GM21717 (cell line): ENCODE measurements around the gene B4GALNT3.
"Not testable (repeated sequence)": the region's sequence is repeated elsewhere in the genome, so short reads cannot be mapped to it uniquely, and the experiment has no call there.

Experiments used
- ATAC-seq: cut with Tn5 transposase; IDR thresholded peaks from one replicate; pipeline ENCODE4 v1.9.1; 2021; ENCODE audit warnings: mild to moderate bottlenecking, moderate library complexity; ENCODE audit not compliant: unreplicated experiment

The B4GALNT3 gene

DNA sequence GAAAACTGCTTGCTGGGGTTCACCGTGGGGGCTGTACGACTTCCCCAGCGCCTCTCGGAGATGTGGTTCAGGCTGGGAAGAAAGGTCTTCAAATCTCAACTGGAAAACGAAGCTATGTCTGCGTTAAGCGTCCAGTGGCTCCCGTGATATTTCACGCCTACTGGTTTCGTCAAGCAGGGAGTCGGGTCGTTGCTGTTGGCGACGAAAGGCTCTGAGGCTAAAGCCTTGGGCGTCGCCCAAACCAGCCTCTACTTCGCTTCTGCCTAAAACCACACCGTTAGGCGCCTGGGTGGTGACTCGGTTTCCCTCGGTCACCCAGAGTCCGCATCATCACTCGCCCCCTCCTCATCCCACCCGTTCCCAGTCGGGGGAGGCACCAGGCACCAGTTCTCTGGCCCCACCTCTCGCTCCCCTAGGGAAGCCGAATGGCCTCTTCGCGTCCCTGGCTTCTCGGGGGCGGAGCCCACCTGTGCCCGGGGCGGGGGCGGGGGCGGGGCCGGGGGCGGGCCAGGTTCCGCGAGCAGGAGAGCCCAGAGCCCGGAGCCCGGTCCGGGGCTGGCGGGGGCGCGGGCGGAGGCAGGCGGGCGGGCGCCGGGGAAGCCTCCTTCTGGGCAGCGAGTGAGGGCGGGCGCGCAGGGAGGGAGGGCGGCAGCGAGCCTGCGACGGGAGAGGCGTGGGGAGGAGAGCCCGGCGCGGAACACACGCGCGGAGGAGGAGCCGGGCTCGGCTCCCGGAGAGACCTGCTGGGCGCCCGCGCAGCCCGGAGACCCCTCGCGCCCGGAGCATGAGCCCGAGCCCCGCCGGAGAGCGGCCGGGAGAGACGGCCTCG is at the start of gene B4GALNT3:
Gene B4GALNT3 (plus strand): TSS at position 510 of the 829 bp plus-strand sequence. CDS start 438 bp downstream, outside the sequence.
- no peak for ATAC-seq

DNA sequence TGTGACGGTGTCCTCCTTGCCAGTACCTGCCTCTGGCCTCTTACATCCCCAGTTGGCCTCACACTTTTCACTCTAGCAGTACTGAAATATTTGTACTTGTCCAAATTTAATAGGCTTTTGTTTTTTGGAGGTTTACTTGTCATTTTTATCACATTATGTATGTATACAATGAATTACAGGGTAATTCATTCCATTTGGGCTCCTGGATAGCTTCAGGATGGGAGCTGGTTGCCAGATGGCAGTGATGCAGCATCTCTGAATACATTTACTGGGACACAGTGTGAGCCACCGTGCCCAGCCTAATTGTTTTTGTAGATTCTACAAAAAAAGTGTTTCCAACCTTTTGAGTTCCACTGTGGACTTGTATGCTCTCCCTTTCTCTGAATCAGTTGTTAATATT is 44.9 kb upstream of the B4GALNT3 start:
- ATAC-seq, result no peak

DNA sequence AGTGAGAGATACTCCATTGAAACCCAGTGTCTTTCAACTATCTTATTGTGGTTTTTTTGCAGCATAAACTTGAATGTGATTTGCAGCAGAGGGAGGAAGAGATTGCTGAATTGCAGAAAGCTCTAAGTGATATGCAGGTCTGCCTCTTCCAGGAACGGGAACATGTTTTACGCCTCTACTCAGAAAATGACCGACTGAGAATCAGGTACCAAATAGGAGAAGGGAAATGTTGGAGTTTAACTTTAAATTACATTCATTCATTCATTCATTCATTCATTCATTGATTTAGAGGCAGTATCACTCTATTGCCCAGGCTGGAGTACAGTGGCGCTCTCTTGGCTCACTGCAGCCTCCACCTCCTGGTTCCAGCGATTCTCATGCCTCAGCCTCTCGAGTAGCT is 41.3 kb upstream of the B4GALNT3 start:
- no peak for ATAC-seq

DNA sequence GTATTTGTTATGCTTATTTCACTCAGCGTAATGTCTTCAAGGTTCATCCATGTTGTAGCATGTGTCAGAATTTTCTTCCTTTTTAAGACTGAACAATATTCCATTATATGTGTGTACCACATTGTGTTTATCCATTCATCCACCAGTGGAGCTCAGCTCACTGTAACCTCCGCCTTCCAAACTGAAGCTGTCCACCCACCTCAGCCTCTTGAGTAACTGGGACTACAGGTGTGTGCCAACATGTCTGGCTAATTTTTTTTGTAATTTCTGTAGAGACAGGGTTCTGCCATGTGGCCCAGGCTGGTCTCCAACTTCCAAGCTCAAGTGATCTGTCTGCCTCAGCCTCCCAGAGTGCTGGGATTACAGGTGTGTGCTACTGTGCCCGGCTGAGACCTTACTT is 37.2 kb upstream of the B4GALNT3 start:
- no peak for ATAC-seq

DNA sequence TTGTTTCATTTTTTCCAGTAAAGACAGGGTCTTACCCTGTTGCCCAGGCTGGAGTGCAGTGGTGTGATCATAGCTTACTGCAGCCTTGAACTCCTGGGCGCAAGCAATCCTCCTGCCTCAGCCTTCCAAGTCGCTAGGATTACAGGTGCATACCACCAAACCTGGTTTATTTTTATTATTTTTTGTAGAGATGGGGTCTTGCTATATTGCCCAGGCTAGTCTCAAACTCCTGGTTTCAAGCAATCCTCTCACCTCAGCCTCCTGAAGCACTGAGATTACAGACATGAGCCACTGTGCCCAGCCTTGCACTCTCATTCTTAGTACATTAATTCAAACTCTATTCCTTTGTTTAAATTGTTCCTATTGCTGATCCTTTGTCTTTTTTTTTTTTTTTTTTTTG is 24.0 kb upstream of the B4GALNT3 start:
- not testable (repeated sequence) for ATAC-seq

DNA sequence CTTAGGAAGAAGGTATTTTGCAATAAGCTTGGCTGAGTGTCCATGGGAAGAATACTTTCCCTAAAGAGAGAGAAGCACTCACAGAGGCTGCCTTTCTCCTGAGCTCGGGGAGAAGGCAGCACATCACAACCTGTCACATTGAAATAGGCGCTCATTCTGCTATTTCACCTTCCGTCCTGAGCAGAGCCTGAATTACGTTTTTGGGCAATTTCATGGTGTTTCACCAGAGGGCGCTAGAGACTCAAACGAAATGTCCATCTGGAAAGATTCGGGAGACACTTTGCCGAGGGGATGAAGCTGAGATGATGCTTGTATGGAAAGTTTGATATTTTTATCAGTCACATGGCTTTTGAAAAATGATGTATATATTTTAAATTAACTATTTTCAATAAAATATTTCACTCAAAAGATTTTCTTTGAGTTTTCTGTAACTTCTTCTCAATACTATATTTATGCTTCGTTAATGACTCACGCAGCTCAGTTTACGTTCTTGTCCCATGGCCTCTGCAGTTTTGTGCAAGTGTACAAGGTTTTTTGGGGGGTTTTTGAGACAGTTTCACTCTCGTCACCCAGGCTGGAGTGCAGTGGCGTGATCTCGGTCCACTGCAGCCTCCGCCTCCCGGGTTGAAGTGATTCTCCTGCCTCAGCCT is 17.4 kb upstream of the B4GALNT3 start:
- ATAC-seq, result no peak

DNA sequence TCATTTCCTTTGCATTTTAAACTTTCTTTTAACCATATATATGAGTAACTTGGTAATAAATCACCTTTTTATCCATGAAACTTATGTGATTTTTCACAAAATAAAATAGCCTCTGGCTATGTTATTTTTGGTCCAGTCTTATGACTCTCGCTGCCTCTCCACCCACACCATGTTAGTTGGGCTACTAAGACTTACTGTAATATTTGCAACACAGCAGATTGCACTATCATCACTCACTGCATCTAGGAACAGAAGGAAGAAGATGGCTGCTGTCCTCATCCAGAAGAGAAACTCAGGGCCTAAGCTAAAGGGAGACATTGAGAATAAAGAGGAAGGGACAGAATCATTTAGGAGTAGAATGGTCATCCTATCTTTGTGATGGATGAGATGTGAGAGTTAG is 12.6 kb upstream of the B4GALNT3 start:
- ATAC-seq, result no peak

DNA sequence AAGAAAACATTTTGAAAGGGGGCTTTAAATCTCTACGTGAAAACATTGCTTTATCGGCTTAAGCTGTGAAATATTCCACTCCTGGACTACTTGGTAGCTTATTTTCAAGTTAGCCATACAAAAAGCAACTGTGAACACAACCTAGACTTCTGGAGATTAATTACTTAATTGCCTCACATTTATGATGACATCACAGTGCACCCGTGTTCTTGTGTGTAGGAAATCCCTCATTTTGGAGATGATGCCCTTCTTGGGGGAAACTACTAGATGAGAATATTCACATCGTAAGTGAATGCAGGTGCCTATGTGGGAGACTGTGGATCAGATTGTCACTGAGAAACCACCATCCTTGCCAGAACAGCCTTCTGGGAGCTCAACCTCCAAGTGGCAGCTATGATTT is 10.5 kb upstream of the B4GALNT3 start:
- ATAC-seq, result no peak

DNA sequence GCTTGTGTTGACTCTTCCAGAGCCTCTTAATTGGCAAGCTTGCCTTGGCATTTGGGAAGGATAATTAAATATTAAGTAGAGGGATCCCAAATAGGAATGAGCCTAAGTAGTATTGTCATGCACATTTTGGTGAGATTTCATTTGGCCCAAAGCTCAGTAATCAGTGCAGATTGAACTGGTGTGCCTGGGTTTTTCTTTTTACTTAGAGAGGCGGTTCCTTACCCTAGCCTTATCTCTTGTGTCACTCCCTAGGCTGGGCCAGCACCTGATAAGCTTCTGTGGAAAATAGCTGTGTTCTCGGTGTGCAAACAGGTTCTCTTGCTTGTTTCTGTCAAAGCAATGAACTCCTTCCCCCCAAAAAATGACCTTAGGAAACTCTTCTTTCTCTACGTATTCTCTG is 9.3 kb upstream of the B4GALNT3 start:
- no peak for ATAC-seq

DNA sequence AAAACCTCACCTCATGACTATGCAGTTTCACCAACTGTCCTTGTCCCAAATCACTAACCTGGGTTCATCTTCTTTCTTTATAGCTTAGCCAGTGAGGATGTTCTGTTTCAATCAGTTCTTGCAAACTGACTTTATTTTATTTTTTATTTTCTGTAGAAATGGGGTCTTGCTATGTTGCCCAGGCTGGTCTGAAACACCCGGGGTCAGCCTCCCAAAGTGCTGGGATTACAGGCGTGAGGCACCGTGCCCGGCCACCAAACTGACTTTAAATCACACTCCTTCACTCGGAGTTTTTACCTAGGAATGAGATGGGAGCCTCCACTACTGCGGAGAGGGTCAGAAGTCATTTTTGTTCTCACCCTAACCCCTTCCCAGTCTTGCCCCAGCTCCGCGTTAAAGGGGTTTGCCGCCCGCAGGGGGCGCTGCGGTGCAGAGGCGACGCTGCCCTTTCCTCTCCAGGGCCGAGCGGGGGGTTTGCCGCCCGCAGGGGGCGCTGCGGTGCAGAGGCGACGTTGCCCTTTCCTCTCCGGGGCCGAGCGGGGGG is 7.0 kb upstream of the B4GALNT3 start:
- ATAC-seq, result no peak

DNA sequence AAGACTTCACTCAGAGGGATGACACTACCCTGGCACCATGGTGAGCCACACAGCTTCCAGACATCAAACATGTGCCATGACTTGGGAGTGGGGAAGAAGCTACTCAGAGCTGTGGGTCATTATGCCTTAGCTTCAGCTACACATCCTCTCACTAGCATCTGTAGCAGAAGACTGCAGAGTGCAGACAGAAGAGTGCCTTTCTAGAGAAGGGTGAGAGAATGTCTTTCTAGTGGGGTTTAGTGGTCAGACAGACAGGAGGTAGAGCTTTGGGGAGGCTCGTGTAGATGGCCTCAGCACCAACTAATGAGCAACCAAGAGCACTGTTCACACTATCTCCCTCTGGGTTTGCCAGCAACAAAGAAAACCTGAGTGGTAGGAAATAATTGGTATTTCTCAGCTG is 4.9 kb upstream of the B4GALNT3 start:
- ATAC-seq, result no peak

DNA sequence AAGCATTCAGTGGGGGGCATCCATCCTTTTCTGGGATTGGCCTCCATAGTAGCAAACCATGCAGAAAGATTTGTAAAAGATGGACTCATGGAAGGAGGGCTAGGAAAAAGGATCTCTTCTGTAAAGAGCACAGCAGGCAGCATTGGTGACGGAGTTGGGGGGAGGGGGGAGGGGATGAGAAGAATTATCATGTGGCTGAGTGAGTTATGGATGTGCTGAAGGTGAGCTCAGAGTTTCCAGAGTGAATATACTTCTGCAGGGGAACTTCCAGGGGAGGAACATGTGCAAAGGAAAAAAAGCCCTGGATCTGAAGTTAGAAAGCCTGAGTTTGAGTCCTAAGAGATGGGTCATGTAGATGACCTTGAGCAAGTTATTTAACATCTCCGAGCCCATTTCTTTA is 3.9 kb upstream of the B4GALNT3 start:
- ATAC-seq, result no peak

DNA sequence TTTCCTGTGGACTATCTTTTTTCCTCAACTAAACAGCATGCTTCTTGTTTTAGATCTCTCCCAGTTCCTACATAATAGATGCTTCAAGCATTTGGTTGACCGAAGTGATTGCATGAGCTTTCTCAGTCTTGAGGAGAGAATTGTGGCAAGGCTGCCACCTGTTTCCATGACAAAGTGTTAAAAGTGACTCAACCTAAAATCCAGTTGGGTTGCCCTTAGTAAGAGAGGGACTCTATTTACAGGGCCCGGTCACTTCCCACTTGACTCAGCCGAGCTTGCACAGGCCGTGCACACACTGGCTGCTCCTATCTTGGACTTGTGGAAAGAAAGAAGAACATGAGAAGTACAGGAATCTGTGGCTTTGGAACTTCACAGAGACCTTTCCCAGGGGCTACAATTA is 2.1 kb upstream of the B4GALNT3 start:
- no peak for ATAC-seq

DNA sequence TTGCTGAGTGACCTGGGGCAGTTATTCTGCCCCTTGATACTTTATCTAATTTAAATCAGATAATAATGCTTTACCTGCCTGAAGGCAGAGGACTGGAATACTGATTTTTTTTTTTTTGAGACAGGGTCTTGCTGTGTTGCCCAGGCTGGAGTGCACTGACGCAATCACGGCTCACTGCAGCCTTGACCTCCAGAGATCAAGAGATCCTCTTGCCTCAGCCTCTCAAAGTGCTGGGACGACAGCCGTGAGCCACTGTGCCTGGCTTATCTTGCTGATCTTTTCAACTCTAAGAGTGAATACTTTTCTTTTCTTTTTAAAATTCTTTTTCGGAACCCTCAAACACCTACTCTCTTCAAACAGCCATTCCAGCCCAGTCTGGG is 699 bp upstream of the B4GALNT3 start:
- no peak for ATAC-seq

DNA sequence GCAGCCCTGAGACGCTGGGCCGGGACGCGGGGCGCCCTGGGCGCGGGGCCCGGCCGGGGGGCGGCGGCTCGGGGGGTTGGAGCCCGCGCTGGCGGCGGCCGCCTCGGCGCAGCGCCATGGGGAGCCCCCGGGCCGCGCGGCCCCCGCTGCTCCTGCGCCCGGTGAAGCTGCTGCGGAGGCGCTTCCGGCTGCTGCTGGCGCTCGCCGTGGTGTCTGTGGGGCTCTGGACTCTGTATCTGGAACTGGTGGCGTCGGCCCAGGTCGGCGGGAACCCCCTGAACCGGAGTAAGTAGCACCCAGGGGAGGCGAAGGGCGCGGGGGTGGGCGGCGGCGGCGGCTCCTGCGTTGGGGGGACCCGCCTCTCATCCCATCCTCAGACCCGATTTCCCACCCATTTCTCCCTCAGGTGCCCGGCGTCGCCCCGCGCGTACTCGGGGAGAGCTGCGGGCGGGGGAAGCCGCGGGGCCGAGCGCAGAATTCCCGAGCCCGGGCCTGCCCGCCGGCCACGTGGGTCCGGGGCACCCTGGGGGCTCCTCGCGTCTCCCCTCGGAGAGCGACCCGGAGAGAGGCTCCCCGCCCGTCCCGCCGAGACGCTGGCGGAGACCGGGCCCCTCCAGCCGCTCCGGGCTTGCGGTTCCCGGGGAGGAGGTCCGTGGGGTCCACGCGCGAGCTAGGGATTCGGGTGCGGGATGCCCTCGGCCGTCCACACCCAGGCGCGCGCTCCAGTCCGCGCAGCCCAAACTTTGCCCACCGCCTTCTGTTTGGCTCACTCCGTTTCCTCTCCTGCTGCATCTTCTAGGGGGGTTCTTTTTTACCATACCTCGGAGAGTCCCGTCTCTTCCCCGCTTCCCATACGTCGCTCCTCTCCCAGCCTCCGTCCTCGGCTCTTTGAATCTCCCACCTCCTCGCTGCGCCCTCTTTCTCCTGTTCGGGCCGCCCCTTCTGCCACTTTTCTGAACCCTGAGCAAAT is 807 bp downstream of the B4GALNT3 start:
- ATAC-seq, result no peak

DNA sequence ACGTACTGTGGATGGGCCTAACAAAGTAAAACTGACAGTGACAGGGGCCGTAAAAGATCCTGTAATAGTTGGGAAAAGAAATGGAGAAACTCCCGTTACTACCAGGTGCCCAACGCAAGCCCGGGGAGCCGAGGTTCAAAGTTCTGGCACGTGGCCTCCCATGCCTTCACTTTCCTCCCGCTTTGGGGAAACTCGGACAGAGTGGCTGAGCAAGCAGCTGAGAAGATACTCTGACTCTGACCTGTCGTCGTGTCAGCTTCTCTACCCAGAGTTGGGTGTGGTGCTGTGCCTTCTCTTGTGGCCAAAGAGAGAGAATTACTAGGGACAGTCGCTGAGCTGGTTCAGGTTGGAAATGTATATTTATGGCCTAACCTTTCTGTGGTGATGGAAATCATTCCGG is 1.7 kb downstream of the B4GALNT3 start:
- no peak for ATAC-seq

DNA sequence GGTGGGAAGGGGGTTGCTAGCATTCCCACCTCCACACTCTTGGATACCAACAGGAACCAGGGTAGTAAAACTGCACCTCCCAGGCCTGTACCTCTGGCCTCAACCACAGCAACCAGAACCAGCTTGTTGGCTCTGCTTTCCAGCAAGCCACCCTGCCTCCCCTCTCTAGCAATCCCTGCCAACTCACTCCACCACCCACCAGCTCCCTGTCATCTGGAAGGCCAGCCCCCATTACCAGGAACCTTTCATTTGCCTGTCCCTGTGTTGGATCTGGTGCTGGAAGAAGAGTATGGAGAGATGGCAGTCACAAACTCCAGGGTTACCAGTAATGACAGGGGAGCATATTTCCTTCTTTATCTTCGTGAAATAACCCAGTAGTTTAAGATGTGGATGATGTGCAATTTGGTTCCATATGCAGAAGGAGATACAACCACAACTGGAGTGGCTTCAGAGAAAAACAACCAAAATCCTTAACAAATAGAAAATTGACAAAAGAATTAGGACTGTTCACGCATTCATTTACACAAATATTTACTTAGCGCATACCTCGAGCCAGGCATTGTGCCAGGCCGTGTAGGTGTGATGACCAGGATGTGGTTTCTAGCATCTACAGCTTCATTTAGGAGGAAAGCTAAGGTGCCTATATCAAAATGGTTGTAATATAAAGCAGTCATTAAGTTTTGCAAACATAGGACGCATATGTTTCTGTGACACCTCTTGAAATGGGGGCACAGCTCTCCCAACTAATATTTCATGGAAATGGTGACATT is 3.4 kb downstream of the B4GALNT3 start:
- ATAC-seq, result no peak

DNA sequence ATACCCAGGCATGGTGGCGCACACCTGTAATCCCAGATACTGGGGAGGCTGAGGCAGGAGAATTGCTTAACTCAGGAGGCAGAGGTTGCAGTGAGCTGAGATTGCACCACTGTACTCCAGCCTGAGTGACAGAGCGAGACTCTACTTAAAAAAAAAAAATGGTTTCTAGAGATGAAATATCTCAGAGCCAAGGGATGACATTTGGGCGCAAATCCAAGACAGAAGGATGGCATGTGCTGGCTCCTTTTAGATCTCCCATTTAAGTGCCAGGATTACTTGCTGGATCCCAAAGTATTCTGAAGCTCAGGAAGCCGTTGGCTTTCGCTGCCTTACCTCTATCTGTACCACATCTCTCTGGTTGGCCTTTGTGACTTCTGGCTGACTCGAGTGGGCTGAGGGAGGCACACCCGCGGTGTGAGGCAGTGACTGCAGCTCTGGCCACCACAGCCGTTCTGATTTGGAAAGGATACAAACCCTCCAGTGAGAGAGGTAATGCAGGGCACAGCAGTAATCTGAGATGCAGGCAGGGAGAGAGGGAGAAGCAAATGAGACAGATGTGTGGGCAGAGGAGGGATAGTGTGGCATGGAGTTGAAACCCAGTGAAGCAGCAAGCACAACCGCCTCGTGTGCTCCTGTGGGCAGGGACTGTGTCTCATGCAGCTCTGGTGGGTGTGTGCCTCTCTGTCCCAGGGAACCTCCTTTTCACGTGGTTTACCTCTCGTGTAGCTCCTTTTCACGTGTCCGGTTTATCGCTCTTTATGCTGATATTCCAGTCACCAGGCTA is 4.9 kb downstream of the B4GALNT3 start:
- no peak for ATAC-seq

DNA sequence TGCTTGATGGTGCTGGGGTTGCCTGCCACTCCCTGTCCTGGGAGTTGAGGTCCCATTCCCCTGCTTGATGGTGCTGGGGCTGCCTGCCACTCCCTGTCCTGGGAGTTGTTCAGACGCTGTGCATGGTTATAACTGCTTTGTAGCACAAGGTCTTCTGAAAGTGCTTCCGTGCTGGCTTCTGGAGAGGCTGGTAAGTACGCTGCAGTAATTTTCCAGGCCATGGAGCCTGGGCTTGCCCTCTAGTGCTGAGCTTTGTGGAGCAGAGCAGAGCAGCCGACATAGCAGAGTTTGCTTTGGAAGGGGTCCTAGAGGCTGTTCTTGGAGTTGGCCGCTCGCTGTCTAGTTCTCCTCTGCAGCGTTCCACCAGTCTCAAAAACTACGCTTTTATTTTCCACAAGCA is 6.3 kb downstream of the B4GALNT3 start:
- no peak for ATAC-seq

DNA sequence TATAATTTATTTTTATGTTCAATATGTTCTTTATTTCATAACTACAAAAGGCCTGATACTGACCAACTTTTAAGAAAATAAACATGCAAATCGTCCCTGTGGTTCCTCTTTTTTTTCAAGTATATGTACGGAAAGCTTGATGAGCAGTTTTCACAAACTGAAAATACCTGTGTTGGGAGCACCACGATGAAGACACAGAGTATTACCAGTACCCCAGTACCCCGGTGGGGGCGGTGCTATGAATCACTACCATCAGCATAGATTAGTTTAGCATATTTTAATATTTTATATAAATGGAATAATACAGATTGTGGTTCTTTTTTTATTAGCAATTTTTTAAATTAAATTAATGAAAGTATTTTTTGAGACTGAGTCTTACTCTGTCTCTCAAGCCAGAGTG is 7.0 kb downstream of the B4GALNT3 start:
- ATAC-seq, result no peak
